Keratinocyte (primary cell): ENCODE measurements around the gene GDF9. TPM values are rescaled to one million over a fixed set of nuclear protein-coding genes. Genes with fewer than 3 reads are reported as not detected.
A peak's percentile ranks its signal among the peaks of the same experiment; 100 is the strongest.

Experiments used
- DNase-seq: peaks from one replicate; pipeline ENCODE4 v3.0.0-alpha.2; 2011; ENCODE audit warnings: low read depth, missing footprints, low spot score
- FAIRE-seq: peaks from 2 replicates; lab custom pipeline; 2011; peaks lifted over from hg19 to GRCh38; lab: Jason Lieb, UNC
- H2AFZ ChIP-seq: 2 replicates; pipeline ENCODE4 v1.6.0; 2012; ENCODE audit warnings: low read length, control low read depth, inconsistent platforms; ENCODE audit not compliant: control insufficient read depth
- H3K27ac ChIP-seq: 2 replicates; pipeline ENCODE4 v1.5.1; 2011; ENCODE audit warnings: low read length; ENCODE audit not compliant: control insufficient read depth, insufficient read depth
- H3K27me3 ChIP-seq: 3 replicates; pipeline ENCODE4 v1.6.0; 2011; ENCODE audit warnings: low read length; ENCODE audit not compliant: control insufficient read depth, insufficient read depth; ENCODE audit errors: extremely low read depth
- H3K36me3 ChIP-seq, 2 experiments: 2 replicates in 1 of 2; 3 replicates in 1 of 2; pipeline ENCODE4 v1.5.1; 2011; ENCODE audit warnings: low read length in 2 of 2, mild to moderate bottlenecking in 1 of 2; ENCODE audit not compliant: control insufficient read depth in 2 of 2, insufficient read depth in 2 of 2; ENCODE audit errors: extremely low read depth in 1 of 2
- H3K4me1 ChIP-seq: 3 replicates; pipeline ENCODE4 v1.5.1; 2011; ENCODE audit warnings: low read length; ENCODE audit not compliant: control insufficient read depth, insufficient read depth; ENCODE audit errors: extremely low read depth
- H3K4me2 ChIP-seq: 3 replicates; pipeline ENCODE4 v1.6.0; 2011; ENCODE audit warnings: low read depth, low read length; ENCODE audit not compliant: control insufficient read depth, insufficient read depth; ENCODE audit errors: extremely low read depth
- H3K4me3 ChIP-seq, 3 experiments: fragments of 200-600 bp in 1 of 3; sonication (generic) in 1 of 3; 2 replicates in 2 of 3; 3 replicates in 1 of 3; pipeline ENCODE4 v1.5.1; 2011 to 2016; ENCODE audit warnings: low read length in 3 of 3, mild to moderate bottlenecking in 3 of 3, control low read depth in 2 of 3, inconsistent platforms in 1 of 3, low read depth in 1 of 3, mixed read lengths in 1 of 3, mixed run types in 1 of 3, moderate library complexity in 1 of 3; ENCODE audit not compliant: control insufficient read depth in 2 of 3, insufficient read depth in 2 of 3; ENCODE audit errors: extremely low read depth in 1 of 3
- H3K79me2 ChIP-seq: 2 replicates; pipeline ENCODE4 v1.6.0; 2012; ENCODE audit warnings: low read length; ENCODE audit not compliant: control insufficient read depth, insufficient read depth
- H3K9ac ChIP-seq: 3 replicates; pipeline ENCODE4 v1.6.0; 2011; ENCODE audit warnings: low read length; ENCODE audit not compliant: control insufficient read depth, insufficient read depth; ENCODE audit errors: extremely low read depth
- H3K9me1 ChIP-seq: 3 replicates; pipeline ENCODE4 v1.6.0; 2011; ENCODE audit warnings: low read length; ENCODE audit not compliant: control insufficient read depth, insufficient read depth; ENCODE audit errors: extremely low read depth
- H3K9me3 ChIP-seq: 2 replicates; pipeline ENCODE4 v1.5.1; 2012; ENCODE audit warnings: low read depth, low read length; ENCODE audit not compliant: control insufficient read depth
- H4K20me1 ChIP-seq: 3 replicates; pipeline ENCODE4 v1.6.0; 2011; ENCODE audit warnings: low read length; ENCODE audit not compliant: control insufficient read depth, insufficient read depth; ENCODE audit errors: extremely low read depth
- EZH2 ChIP-seq: IDR thresholded peaks from one replicate; pipeline ENCODE4 v1.6.1; 2012; ENCODE audit warnings: inconsistent platforms, mild to moderate bottlenecking, low read length, moderate library complexity
- dilution Hi-C: fragments of 300-500 bp; cut with MboI; formaldehyde crosslinking; loops from one replicate; pipeline ENCODE4 v1.7.0; 2020; ENCODE audit warnings: low sequenced_read_pairs; ENCODE audit not compliant: extremely low pct_ligation_motif_present
- polyA plus RNA-seq, 5 experiments: library from polyadenylated mRNA; depleted of rRNA in 3 of 5; stranded (reverse) in 3 of 5; stranded (forward) in 1 of 5; unstranded in 1 of 5; fragments of >200 nt; gene quantifications; 1 replicate in 1 of 5; 2 replicates in 3 of 5; 3 replicates in 1 of 5; pipeline versions ENCODE4 v1.2.1 to v1.2.3, GENCODE V29; 2011 to 2012; ENCODE audit warnings: missing spikeins in 2 of 5, low read depth in 1 of 5, low replicate concordance in 1 of 5
- small RNA-seq, 3 experiments: library from RNA; depleted of rRNA; stranded (forward); fragments of <200 nt; gene quantifications; one replicate each; pipeline ENCODE3, GENCODE V24; 2012; ENCODE audit warnings: low read depth in 3 of 3, low replicate concordance in 1 of 3; ENCODE audit not compliant: insufficient read length in 3 of 3
- TF ChIP-seq, protein P1 (sequence below), 3 experiments: IDR thresholded peaks in 1 of 3; conservative IDR thresholded peaks in 1 of 3; optimal IDR thresholded peaks in 1 of 3; 2 replicates in 2 of 3; 3 replicates in 1 of 3; pipeline versions ENCODE3 to v1.5.1; 2011; ENCODE audit warnings: low read length in 3 of 3, mild to moderate bottlenecking in 3 of 3, moderate library complexity in 2 of 3, control low read depth in 1 of 3, inconsistent platforms in 1 of 3; ENCODE audit not compliant: insufficient read depth in 2 of 3; ENCODE audit errors: extremely low read depth in 1 of 3

The GDF9 gene
- polyA plus RNA-seq, 1 donor (not counting 4 experiments of a cell fraction or from before 2014, with no cell fraction given) = 0.21 TPM

DNA sequence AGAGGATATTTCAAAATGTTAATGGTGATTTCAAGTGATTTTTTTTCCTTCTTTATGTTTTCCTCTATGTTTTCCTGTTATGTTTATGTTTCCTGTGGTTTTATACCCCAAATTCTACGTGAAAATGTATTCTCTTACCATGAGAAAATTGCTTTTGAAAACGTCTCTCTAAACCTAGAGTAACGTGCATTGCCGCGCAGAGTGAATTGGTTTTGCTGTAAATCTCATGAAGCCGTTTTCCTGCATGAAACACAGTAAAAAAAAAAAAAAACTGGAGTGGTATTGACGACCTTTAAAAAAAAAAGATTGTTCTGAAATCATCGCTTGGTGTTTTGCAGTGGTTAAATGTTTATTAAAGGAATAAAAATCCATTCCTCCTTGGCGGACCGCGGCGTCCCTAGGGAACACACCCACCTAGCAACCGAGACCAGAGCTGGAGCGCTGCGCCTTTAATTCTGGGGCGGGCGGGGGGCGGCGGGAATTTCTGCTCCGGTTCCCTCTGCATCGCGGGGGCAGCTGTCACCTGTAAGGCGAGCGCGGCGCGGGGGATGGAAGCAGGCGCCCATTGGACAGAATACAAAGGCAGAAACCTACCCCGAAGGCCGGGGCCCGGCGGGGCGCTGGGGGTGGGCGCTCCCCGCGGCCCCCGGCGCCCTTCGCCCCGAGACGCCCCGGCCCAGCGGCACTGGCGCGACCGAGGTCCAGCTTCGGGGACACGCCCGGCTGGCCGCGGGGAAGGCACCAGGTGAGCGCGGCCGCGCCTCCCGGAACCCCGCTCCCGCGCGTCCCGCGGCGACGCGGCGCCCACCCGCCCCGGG lies 53.3 kb downstream of the GDF9 start, which contains the start of gene SOWAHA:
Gene SOWAHA, plus strand, starts transcription at position 522 of the 818 bp plus-strand sequence. CDS start 320 bp downstream, outside the sequence.
- peak; percentile 63 for TF ChIP-seq EZH2
- TF ChIP-seq, protein P1, sequence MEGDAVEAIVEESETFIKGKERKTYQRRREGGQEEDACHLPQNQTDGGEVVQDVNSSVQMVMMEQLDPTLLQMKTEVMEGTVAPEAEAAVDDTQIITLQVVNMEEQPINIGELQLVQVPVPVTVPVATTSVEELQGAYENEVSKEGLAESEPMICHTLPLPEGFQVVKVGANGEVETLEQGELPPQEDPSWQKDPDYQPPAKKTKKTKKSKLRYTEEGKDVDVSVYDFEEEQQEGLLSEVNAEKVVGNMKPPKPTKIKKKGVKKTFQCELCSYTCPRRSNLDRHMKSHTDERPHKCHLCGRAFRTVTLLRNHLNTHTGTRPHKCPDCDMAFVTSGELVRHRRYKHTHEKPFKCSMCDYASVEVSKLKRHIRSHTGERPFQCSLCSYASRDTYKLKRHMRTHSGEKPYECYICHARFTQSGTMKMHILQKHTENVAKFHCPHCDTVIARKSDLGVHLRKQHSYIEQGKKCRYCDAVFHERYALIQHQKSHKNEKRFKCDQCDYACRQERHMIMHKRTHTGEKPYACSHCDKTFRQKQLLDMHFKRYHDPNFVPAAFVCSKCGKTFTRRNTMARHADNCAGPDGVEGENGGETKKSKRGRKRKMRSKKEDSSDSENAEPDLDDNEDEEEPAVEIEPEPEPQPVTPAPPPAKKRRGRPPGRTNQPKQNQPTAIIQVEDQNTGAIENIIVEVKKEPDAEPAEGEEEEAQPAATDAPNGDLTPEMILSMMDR (optimal IDR thresholded peaks at IDR 0.05 in 1 of 3, IDR thresholded peaks at IDR 0.05 in 1 of 3, conservative IDR thresholded peaks at IDR 0.05 in 1 of 3; ENCODE audit: extremely low read depth in 1 of 3, insufficient read depth in 2 of 3, low read length in 3 of 3) = no peak
- H2AFZ ChIP-seq = peak within 1 kb of the TSS; percentile 44
- H3K9ac ChIP-seq = no peak within 1 kb of the TSS
- H3K27ac ChIP-seq = no peak within 1 kb of the TSS
- H3K79me2 ChIP-seq = no peaks in the 10 kb centered on the region
- peak within 1 kb of the TSS; percentile 14 to 35 (median 17) for H3K4me3 ChIP-seq
- no peaks in the 10 kb centered on the region for H4K20me1 ChIP-seq
- no peaks in the 10 kb centered on the region for H3K9me1 ChIP-seq
- no peaks in the 10 kb centered on the region for H3K36me3 ChIP-seq
- no peaks in the 10 kb centered on the region for H3K9me3 ChIP-seq
- peaks cover 27% of the 10 kb centered on the region for H3K27me3 ChIP-seq
- DNase-seq (no peak), FAIRE-seq (no peak)
- H3K4me1 ChIP-seq = no peaks in the 10 kb centered on the region
- peak within 1 kb of the TSS; percentile 64 for H3K4me2 ChIP-seq
- dilution Hi-C loops = no loop called here

DNA sequence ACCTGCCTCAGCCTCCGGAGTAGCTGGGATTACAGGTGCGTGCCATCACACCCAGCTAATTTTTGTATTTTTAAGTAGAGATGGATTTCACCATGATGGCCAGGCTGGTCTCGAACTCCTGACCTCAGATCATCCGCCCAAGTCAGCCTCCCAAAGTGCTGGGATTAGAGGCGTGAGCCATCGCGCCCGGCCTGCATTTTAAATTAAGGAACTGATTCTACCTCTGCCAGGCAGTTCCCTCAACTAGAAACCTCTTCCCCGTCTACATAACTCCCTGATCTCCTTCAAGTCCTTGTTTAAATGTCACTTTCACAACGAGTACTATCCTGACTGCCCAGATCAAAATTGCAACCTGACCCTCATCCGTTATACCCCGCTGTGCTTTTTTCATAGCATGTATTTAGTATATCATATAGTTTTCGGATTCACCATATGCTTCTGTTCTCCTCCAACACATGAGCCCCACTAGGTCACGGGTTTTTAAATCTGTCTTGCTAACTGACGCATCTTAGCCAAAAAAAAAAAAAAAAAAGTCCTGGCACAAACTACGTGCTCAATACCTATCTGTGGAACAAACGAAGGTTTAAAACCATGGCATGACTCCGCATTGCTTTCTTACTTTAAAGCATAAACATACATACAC lies 54.0 kb downstream of the GDF9 start:
- H4K20me1 ChIP-seq = no peaks in the 10 kb centered on the region
- FAIRE-seq (no peak), DNase-seq (no peak)
- no peak overlapping the region for H3K27ac ChIP-seq
- dilution Hi-C loops = no loop called here
- no peak overlapping the region for H3K9ac ChIP-seq
- TF ChIP-seq, protein P1 (optimal IDR thresholded peaks at IDR 0.05 in 1 of 3, IDR thresholded peaks at IDR 0.05 in 1 of 3, conservative IDR thresholded peaks at IDR 0.05 in 1 of 3; ENCODE audit: extremely low read depth in 1 of 3, insufficient read depth in 2 of 3, low read length in 3 of 3) = no peak
- no peak for TF ChIP-seq EZH2
- H2AFZ ChIP-seq = no peak overlapping the region
- no peaks in the 10 kb centered on the region for H3K9me1 ChIP-seq
- H3K4me1 ChIP-seq = no peaks in the 10 kb centered on the region
- no peaks in the 10 kb centered on the region for H3K36me3 ChIP-seq
- H3K4me2 ChIP-seq = no peak overlapping the region
- peaks cover 27% of the 10 kb centered on the region for H3K27me3 ChIP-seq
- H3K9me3 ChIP-seq = no peaks in the 10 kb centered on the region
- no peaks in the 10 kb centered on the region for H3K79me2 ChIP-seq
- no peak overlapping the region for H3K4me3 ChIP-seq

Small RNA genes within 50 kb of the gene (small RNA-seq; reads per million reads assigned to genes)
- 0 reads per million in 3 experiments for gene RNA5SP192

Other genes starting within 250 kb of the GDF9 start
- gene IL13, start 208.3 kb downstream of the GDF9 start, polyA plus RNA-seq = not detected in 3 replicates
- gene IL4, start 192.5 kb downstream of the GDF9 start, polyA plus RNA-seq = not detected in 3 replicates
- 7.0 to 15.4 TPM (median 8.6 TPM) in 3 replicates for gene KIF3A, start 128.9 kb downstream of the GDF9 start, polyA plus RNA-seq
- 0.05 to 0.14 TPM in 2 of 3 replicates, not detected in the other for gene CCNI2, start 119.0 kb downstream of the GDF9 start, polyA plus RNA-seq
- gene SEPTIN8, start 89.2 kb downstream of the GDF9 start, polyA plus RNA-seq = 41.6 to 50.2 TPM (median 46.4 TPM) in 3 replicates
- not detected in 3 replicates for gene SOWAHA, start 53.2 kb downstream of the GDF9 start, polyA plus RNA-seq
- gene SHROOM1, start 35.8 kb downstream of the GDF9 start, polyA plus RNA-seq = 0.25 to 0.73 TPM (median 0.58 TPM) in 3 replicates
- 199 to 488 TPM (median 398 TPM) in 3 replicates for gene UQCRQ, start 173 bp upstream of the GDF9 start, polyA plus RNA-seq
- gene LEAP2, start 7.2 kb upstream of the GDF9 start, polyA plus RNA-seq = 0.28 to 1.2 TPM (median 0.50 TPM) in 3 replicates
- 44.9 to 66.9 TPM (median 51.3 TPM) in 3 replicates for gene AFF4, start 97.2 kb upstream of the GDF9 start, polyA plus RNA-seq
- 29.1 to 41.1 TPM (median 38.5 TPM) in 3 replicates for gene ZCCHC10, start 160.1 kb upstream of the GDF9 start, polyA plus RNA-seq
- 51.4 to 119 TPM (median 79.3 TPM) in 3 replicates for gene HSPA4, start 185.5 kb upstream of the GDF9 start, polyA plus RNA-seq